ENCODE data around the gene EFHD1.
"Not testable (repeated sequence)": the region's sequence is repeated elsewhere in the genome, so short reads cannot be mapped to it uniquely, and the experiment has no call there.

The EFHD1 gene

GRCh38 chr2:232622563-232622962 lies 10.8 kb upstream of the EFHD1 start:
- DNase-seq, result no peak

GRCh38 chr2:232623768-232624765 lies 9.3 kb upstream of the EFHD1 start:
- no peak for DNase-seq

- no peak for DNase-seq
Observed at GRCh38 chr2:232626584-232626983, 6.8 kb upstream of the EFHD1 start.

GRCh38 chr2:232628466-232629128 lies 4.8 kb upstream of the EFHD1 start:
- no peak for DNase-seq

GRCh38 chr2:232629129-232629475 lies 4.3 kb upstream of the EFHD1 start:
- DNase-seq, result no peak

GRCh38 chr2:232632229-232632903 lies 1.0 kb upstream of the EFHD1 start:
- DNase-seq, result no peak

GRCh38 chr2:232632904-232633412 lies 446 bp upstream of the EFHD1 start:
- peak; percentile 10 for DNase-seq

GRCh38 chr2:232634206-232635150 lies 1.1 kb downstream of the EFHD1 start:
- DNase-seq, result peak; percentile 15

GRCh38 chr2:232635376-232635775 lies 2.0 kb downstream of the EFHD1 start:
- DNase-seq, result not testable (repeated sequence)

- DNase-seq, result no peak
Observed at GRCh38 chr2:232635820-232636219, 2.4 kb downstream of the EFHD1 start.

GRCh38 chr2:232636788-232637420 lies 3.5 kb downstream of the EFHD1 start:
- no peak for DNase-seq

GRCh38 chr2:232637866-232638583 lies 4.6 kb downstream of the EFHD1 start:
- no peak for DNase-seq

- DNase-seq, result no peak
Observed at GRCh38 chr2:232641153-232641848, 7.9 kb downstream of the EFHD1 start.

GRCh38 chr2:232643147-232643425 lies 9.7 kb downstream of the EFHD1 start:
- DNase-seq, result no peak

GRCh38 chr2:232643813-232644347 lies 10.5 kb downstream of the EFHD1 start:
- no peak for DNase-seq

- DNase-seq, result no peak
Observed at GRCh38 chr2:232645061-232645460, 11.7 kb downstream of the EFHD1 start.

GRCh38 chr2:232646726-232647125 lies 13.3 kb downstream of the EFHD1 start:
- DNase-seq, result no peak

GRCh38 chr2:232647261-232647660 lies 13.9 kb downstream of the EFHD1 start:
- no peak for DNase-seq

- DNase-seq, result no peak
Observed at GRCh38 chr2:232649033-232649432, 15.6 kb downstream of the EFHD1 start.

- DNase-seq, result no peak
Observed at GRCh38 chr2:232652505-232652851, 19.1 kb downstream of the EFHD1 start.
